ENCODE measurements around the gene SPOP. TPM values are rescaled to one million over a fixed set of nuclear protein-coding genes. Genes with fewer than 3 reads are reported as not detected.

The SPOP gene
- total and polyA plus RNA-seq, 9 of the 15 experiments (the other 6 are each of a cell fraction or from before 2014, with no cell fraction given) = 34.2 to 65.9 (median 39.7) TPM

- TF ChIP-seq TFE3 (CRISPR knock-in tag; IDR thresholded peaks at IDR 0.05) = no peak
- TF ChIP-seq BRF2 (IDR thresholded peaks at IDR 0.05; ENCODE audit: borderline replicate concordance, insufficient read depth, insufficient read length) = no peak
- no peak for TF ChIP-seq ID3 (CRISPR knock-in tag; IDR thresholded peaks at IDR 0.05)
- peak; percentile 57; the same call in 1 of the 2 replicates for TF ChIP-seq ID3 (tag; IDR thresholded peaks at IDR 0.05)
- peak; percentile 70 for TF ChIP-seq RBM25 (IDR thresholded peaks at IDR 0.05; ENCODE audit: low read depth, low read length, severe bottlenecking)
- no peak; the same call in 1 of the 2 replicates for TF ChIP-seq RUNX1 (IDR thresholded peaks at IDR 0.05; ENCODE audit: low read depth)
- no peak for TF ChIP-seq ZNF408 (CRISPR knock-in tag; IDR thresholded peaks at IDR 0.05; ENCODE audit: low read depth)
- no peak for TF ChIP-seq HINFP (tag; conservative IDR thresholded peaks at IDR 0.05; ENCODE audit: low read depth)
- TF ChIP-seq RNF219 (CRISPR knock-in tag; IDR thresholded peaks at IDR 0.05) = no peak
- TF ChIP-seq ZNF280A (IDR thresholded peaks at IDR 0.05; ENCODE audit: low read depth, partially characterized antibody) = no peak
- 0 out of 2 replicates have a peak, but pooled peaks have one; percentile 10 for TF ChIP-seq TRIM28 (IDR thresholded peaks at IDR 0.05)
- no peak for TF ChIP-seq HMG20B (CRISPR knock-in tag; IDR thresholded peaks at IDR 0.05)
- no peak for TF ChIP-seq ZNF146 (CRISPR knock-in tag; IDR thresholded peaks at IDR 0.05; ENCODE audit: unreplicated experiment)
- TF ChIP-seq KDM5B (IDR thresholded peaks at IDR 0.05; ENCODE audit: insufficient replicate concordance, low read depth, low read length) = peak; percentile 93
- TF ChIP-seq RB1 (IDR thresholded peaks at IDR 0.05; ENCODE audit: low read depth) = peak; percentile 88
- TF ChIP-seq ZBTB7A (IDR thresholded peaks at IDR 0.05; ENCODE audit: borderline replicate concordance, control insufficient read depth, low read depth, low read length) = peak; percentile 49; the same call in 1 of the 2 replicates
- no peak; the same call in 1 of the 2 replicates for TF ChIP-seq CBX1 (IDR thresholded peaks at IDR 0.05; ENCODE audit: low read depth)
Measured at GRCh38 chr17:49707608-49708514, 30.0 kb upstream of the SPOP start, which contains the start of gene SLC35B1 (continued).
